ENCODE measurements around the gene IQSEC3.

The IQSEC3 gene

GRCh38 chr12:167959-168600, 101.5 kb downstream of the IQSEC3 start:
- no peak for DNase-seq

- no peak for DNase-seq
Observed at GRCh38 chr12:168763-169525, 102.4 kb downstream of the IQSEC3 start.

- no peak for DNase-seq
Observed at GRCh38 chr12:169528-170370, 103.2 kb downstream of the IQSEC3 start.

GRCh38 chr12:170371-171225, 104.0 kb downstream of the IQSEC3 start:
- DNase-seq: no peak

- DNase-seq: no peak
Observed at GRCh38 chr12:171276-171675, 104.7 kb downstream of the IQSEC3 start.

- no peak for DNase-seq
Observed at GRCh38 chr12:171743-172676, 105.4 kb downstream of the IQSEC3 start.

- DNase-seq: no peak
Observed at GRCh38 chr12:172732-173161, 106.2 kb downstream of the IQSEC3 start.

- DNase-seq: no peak
Observed at GRCh38 chr12:174124-174523, 107.6 kb downstream of the IQSEC3 start.

GRCh38 chr12:174596-174995, 108.0 kb downstream of the IQSEC3 start:
- DNase-seq: no peak

- DNase-seq: no peak
Observed at GRCh38 chr12:175250-175649, 108.7 kb downstream of the IQSEC3 start.

- no peak for DNase-seq
Observed at GRCh38 chr12:175759-176158, 109.2 kb downstream of the IQSEC3 start.

- DNase-seq: no peak
Observed at GRCh38 chr12:176321-177181, 110.0 kb downstream of the IQSEC3 start.

GRCh38 chr12:177336-177979, 110.9 kb downstream of the IQSEC3 start:
- no peak for DNase-seq

GRCh38 chr12:177980-178828, 111.6 kb downstream of the IQSEC3 start:
- DNase-seq: no peak

GRCh38 chr12:178829-179109, 112.2 kb downstream of the IQSEC3 start:
- no peak for DNase-seq

- DNase-seq: no peak
Observed at GRCh38 chr12:179131-179884, 112.7 kb downstream of the IQSEC3 start.

- DNase-seq: no peak
Observed at GRCh38 chr12:179885-180284, 113.3 kb downstream of the IQSEC3 start.

GRCh38 chr12:180445-180844, 113.9 kb downstream of the IQSEC3 start:
- no peak for DNase-seq
